PC-3 (cell line): ENCODE measurements around the gene STRBP. TPM values are rescaled to one million over a fixed set of nuclear protein-coding genes. Genes with fewer than 3 reads are reported as not detected.

Experiments
- ATAC-seq: fragments of 200-7000 bp; cut with Tn5 transposase; 2 replicates; pipeline ENCODE4 v1.9.1; 2020; ENCODE audit warnings: mild to moderate bottlenecking, moderate library complexity
- BruUV-seq: library from RNA; stranded (reverse); fragments of 400-500 nt; replicated peaks from 2 replicates; lab custom pipeline; 2021; lab: Mats Ljungman, UMichigan
- CTCF ChIA-PET: fragments of 300-600 bp; sonication (Branson Sonifier 250); formaldehyde crosslinking; loops from one replicate; lab custom pipeline; 2022; ENCODE audit warnings: antibody characterized with exemption; lab: Charles Lee
- POLR2A ChIA-PET: fragments of 300-600 bp; sonication (Branson Sonifier 250); formaldehyde crosslinking; loops from one replicate; lab custom pipeline; 2022; ENCODE audit warnings: antibody characterized with exemption; ENCODE audit not compliant: unreplicated experiment; lab: Charles Lee
- DNase-seq: peaks from one replicate; pipeline ENCODE4 v3.0.0-alpha.2; 2015
- H2AFZ ChIP-seq: fragments of 300-600 bp; sonication (generic); 2 replicates; pipeline ENCODE4 v1.6.0; 2016; ENCODE audit warnings: antibody characterized with exemption, low read length
- H3F3A ChIP-seq: fragments of 300-600 bp; sonication (generic); one replicate; pipeline ENCODE4 v1.6.0; 2017; ENCODE audit warnings: antibody characterized with exemption, low read length, control low read depth, mild to moderate bottlenecking; ENCODE audit not compliant: unreplicated experiment
- H3K27ac ChIP-seq: fragments of 300-600 bp; sonication (generic); 2 replicates; pipeline ENCODE4 v1.5.1; 2016; ENCODE audit warnings: mild to moderate bottlenecking, low read length
- H3K27me3 ChIP-seq: fragments of 300-600 bp; sonication (generic); 2 replicates; pipeline ENCODE4 v1.6.1; 2016; ENCODE audit warnings: low read length, mixed read lengths
- H3K36me3 ChIP-seq: fragments of 300-600 bp; sonication (generic); 2 replicates; pipeline ENCODE4 v1.6.1; 2016; ENCODE audit warnings: low read depth, mixed run types, low read length, mixed read lengths
- H3K4me1 ChIP-seq: fragments of 300-600 bp; sonication (generic); 2 replicates; pipeline ENCODE4 v1.5.1; 2016; ENCODE audit warnings: low read length; ENCODE audit not compliant: insufficient read depth
- H3K4me2 ChIP-seq: fragments of 300-600 bp; sonication (generic); 2 replicates; pipeline ENCODE4 v1.6.0; 2016; ENCODE audit warnings: low read length
- H3K4me3 ChIP-seq: fragments of 300-600 bp; sonication (generic); 2 replicates; pipeline ENCODE4 v1.5.1; 2016; ENCODE audit warnings: mild to moderate bottlenecking, low read length, mixed read lengths
- H3K79me2 ChIP-seq: fragments of 300-600 bp; sonication (generic); 2 replicates; pipeline ENCODE4 v1.6.1; 2017; ENCODE audit warnings: low read length, mixed read lengths
- H3K9ac ChIP-seq: fragments of 300-600 bp; sonication (generic); 2 replicates; pipeline ENCODE4 v1.6.0; 2016; ENCODE audit warnings: mild to moderate bottlenecking, low read length
- H3K9me2 ChIP-seq: fragments of 300-600 bp; sonication (generic); replicated peaks from 2 replicates; pipeline ENCODE4 v1.6.1; 2016; ENCODE audit warnings: mixed run types, low read length, mixed read lengths
- H3K9me3 ChIP-seq: fragments of 300-600 bp; sonication (generic); 2 replicates; pipeline ENCODE4 v1.6.1; 2016; ENCODE audit warnings: low read length, mixed read lengths
- H4K20me1 ChIP-seq: fragments of 300-600 bp; sonication (generic); 2 replicates; pipeline ENCODE4 v1.6.1; 2016; ENCODE audit warnings: low read length, mixed read lengths
- CTCF ChIP-seq: fragments of 300-600 bp; sonication (generic); conservative IDR thresholded peaks from 2 replicates; pipeline ENCODE4 v1.5.1; 2017; ENCODE audit warnings: antibody characterized with exemption, low read depth, mild to moderate bottlenecking, low read length
- EZH2 ChIP-seq: fragments of 300-600 bp; sonication (generic); IDR thresholded peaks from one replicate; pipeline ENCODE4 v1.6.1; 2017; ENCODE audit warnings: antibody characterized with exemption, mild to moderate bottlenecking, low read length; ENCODE audit not compliant: unreplicated experiment
- EZH2phosphoT487 ChIP-seq: fragments of 300-600 bp; sonication (generic); IDR thresholded peaks from 2 replicates; pipeline ENCODE4 v1.6.1; 2018; ENCODE audit warnings: mild to moderate bottlenecking, antibody characterized with exemption, low read length, borderline replicate concordance
- intact Hi-C: fragments of 100-400 bp; cut with micrococcal nuclease; formaldehyde crosslinking; loops from 2 replicates; pipeline ENCODE4 v1.9.0; 2023
- total RNA-seq: library from RNA; depleted of rRNA; stranded (reverse); fragments of >200 nt; gene quantifications from 2 replicates; pipeline ENCODE4 v1.2.3, GENCODE V29; 2014

STRBP gene
- total RNA-seq, 1 experiment from 2014 or later, result 19.2 TPM

GRCh38 chr9:123162791-123163345 is 105.5 kb downstream of the STRBP start:
- Histone ChIP-seq H4K20me1 (no peaks in the 10 kb centered on the region), H3K9me3 (no peaks in the 10 kb centered on the region), H3K27me3 (no peaks in the 10 kb centered on the region), H3K36me3 (no peaks in the 10 kb centered on the region), H3K9ac (no peak overlapping the region), H3K9me2 (no peaks in the 10 kb centered on the region), H3K79me2 (no peaks in the 10 kb centered on the region), H3K4me2 (no peak overlapping the region), H3F3A (no peaks in the 10 kb centered on the region), H3K4me3 (no peak overlapping the region), H3K4me1 (peaks cover 13% of the 10 kb centered on the region), H2AFZ (no peak overlapping the region), H3K27ac (peak overlapping the region; percentile 10; the same call in 1 of the 2 replicates)
- POLR2A ChIA-PET, result interaction anchor here (0.5 kb wide), 1 partner anchor 119 kb away, joined by 4 read pairs; no protein-coding TSS in a partner anchor
- TF ChIP-seq EZH2phosphoT487 (no peak), EZH2 (no peak), CTCF (no peak)
- CTCF ChIA-PET, result no interaction called here
- no TSS peak for BruUV-seq
- DNase-seq (peak; percentile 11), ATAC-seq (peak; percentile 46; the same call in 1 of the 2 replicates)
- intact Hi-C loops, result no loop called here

- ChIA-PET POLR2A (interaction anchor here (0.6 kb wide), 1 partner anchor 28 kb away, joined by 3 read pairs; no protein-coding TSS in a partner anchor), CTCF (no interaction called here)
- H3K4me1 ChIP-seq, result peaks cover 13% of the 10 kb centered on the region
- no peaks in the 10 kb centered on the region for H3K9me2 ChIP-seq
- intact Hi-C loops, result no loop called here
- H4K20me1 ChIP-seq, result no peaks in the 10 kb centered on the region
- 0 out of 2 replicates have a peak overlapping the region, but pooled peaks have one; percentile 12 for H3K4me2 ChIP-seq
- DNase-seq (peak; percentile 5), ATAC-seq (no peak)
- no TSS peak for BruUV-seq
- no peak overlapping the region for H2AFZ ChIP-seq
- H3K27ac ChIP-seq, result peak overlapping the region; percentile 10; the same call in 1 of the 2 replicates
- TF ChIP-seq CTCF (no peak), EZH2phosphoT487 (no peak), EZH2 (no peak)
- no peaks in the 10 kb centered on the region for H3K36me3 ChIP-seq
- no peak overlapping the region for H3K4me3 ChIP-seq
- H3K9ac ChIP-seq, result no peak overlapping the region
- no peaks in the 10 kb centered on the region for H3K27me3 ChIP-seq
- H3F3A ChIP-seq, result no peaks in the 10 kb centered on the region
- H3K79me2 ChIP-seq, result no peaks in the 10 kb centered on the region
- no peaks in the 10 kb centered on the region for H3K9me3 ChIP-seq
These were observed 106.0 kb downstream of the STRBP start for GRCh38 chr9:123162360-123162759.

- H3K27me3 ChIP-seq, result no peaks in the 10 kb centered on the region
- TF ChIP-seq CTCF (no peak), EZH2phosphoT487 (no peak), EZH2 (no peak)
- peaks cover 2% of the 10 kb centered on the region for H3K4me1 ChIP-seq
- DNase-seq (no peak), ATAC-seq (no peak)
- CTCF ChIA-PET, result no interaction called here
- no peak overlapping the region for H3K4me3 ChIP-seq
- intact Hi-C loops, result no loop called here
- BruUV-seq, result no TSS peak
- no peak overlapping the region for H3K4me2 ChIP-seq
- no peaks in the 10 kb centered on the region for H3K36me3 ChIP-seq
- H3K27ac ChIP-seq, result no peak overlapping the region
- H2AFZ ChIP-seq, result no peak overlapping the region
- H3K9me3 ChIP-seq, result no peaks in the 10 kb centered on the region
- no peak overlapping the region for H3K9ac ChIP-seq
- no peaks in the 10 kb centered on the region for H3K79me2 ChIP-seq
- POLR2A ChIA-PET, result no interaction called here
- H3K9me2 ChIP-seq, result no peaks in the 10 kb centered on the region
- H4K20me1 ChIP-seq, result no peaks in the 10 kb centered on the region
- no peaks in the 10 kb centered on the region for H3F3A ChIP-seq
These were observed 111.2 kb downstream of the STRBP start for GRCh38 chr9:123157221-123157620.
